HG02943 (cell line): ENCODE measurements around the gene ERCC3.
"Not testable (repeated sequence)": the region's sequence is repeated elsewhere in the genome, so short reads cannot be mapped to it uniquely, and the experiment has no call there.

ENCODE experiments used
- ATAC-seq: cut with Tn5 transposase; IDR thresholded peaks from one replicate; pipeline ENCODE4 v1.9.1; 2021; ENCODE audit warnings: mild to moderate bottlenecking, low read depth, moderate library complexity; ENCODE audit not compliant: unreplicated experiment

The ERCC3 gene

DNA sequence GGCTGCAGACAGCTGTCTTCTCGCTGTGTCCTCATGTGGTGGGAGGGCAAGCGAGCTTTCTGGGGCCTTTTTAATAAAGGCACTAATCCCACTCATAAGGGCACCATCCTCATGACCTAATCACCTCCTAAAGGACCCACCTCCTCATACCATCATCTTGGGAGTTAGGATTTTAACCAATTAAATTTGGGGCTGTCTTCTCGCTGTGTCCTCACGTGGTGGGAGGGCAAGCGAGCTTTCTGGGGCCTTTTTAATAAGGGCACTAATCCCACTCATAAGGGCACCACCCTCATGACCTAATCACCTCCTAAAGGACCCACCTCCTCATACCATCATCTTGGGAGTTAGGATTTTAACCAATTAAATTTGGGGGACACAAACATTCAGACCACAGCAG, 66.7 kb downstream of the ERCC3 start:
- ATAC-seq: not testable (repeated sequence)

DNA sequence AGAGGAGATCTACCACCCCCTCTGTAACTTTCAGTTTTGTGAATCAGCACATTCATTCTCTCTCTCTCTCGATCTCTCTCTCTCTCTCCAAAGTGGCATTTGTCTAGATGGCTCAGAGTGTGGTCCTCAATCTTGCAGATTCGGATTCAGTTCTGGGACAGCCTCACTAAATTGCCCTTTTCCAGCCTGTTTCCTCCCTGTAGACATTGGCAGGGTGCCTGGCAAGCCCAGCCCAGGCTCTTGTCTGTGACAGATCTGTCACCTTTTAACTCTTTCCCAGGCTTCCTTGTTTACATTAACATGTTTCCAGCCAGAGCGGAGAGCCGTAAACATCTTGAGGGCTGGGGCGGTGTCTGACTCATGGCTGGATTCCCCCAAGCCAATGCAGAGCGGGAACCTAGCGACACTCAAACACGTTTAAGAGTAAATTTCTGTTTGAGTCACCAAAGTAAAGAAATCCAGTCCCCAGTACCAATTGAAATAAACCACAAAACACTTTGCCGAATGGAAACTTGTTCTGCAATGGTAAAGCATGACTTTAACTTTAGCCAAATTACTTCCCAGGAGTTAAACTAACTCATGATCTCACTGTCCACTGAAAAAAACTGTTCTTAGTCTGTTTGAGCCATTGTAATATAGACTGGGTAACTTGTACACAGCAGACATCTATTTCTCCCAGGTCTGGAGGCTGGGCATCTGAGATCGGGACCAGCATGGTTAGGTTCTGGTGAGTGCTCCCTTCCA, 67.3 kb downstream of the ERCC3 start:
- no peak for ATAC-seq

DNA sequence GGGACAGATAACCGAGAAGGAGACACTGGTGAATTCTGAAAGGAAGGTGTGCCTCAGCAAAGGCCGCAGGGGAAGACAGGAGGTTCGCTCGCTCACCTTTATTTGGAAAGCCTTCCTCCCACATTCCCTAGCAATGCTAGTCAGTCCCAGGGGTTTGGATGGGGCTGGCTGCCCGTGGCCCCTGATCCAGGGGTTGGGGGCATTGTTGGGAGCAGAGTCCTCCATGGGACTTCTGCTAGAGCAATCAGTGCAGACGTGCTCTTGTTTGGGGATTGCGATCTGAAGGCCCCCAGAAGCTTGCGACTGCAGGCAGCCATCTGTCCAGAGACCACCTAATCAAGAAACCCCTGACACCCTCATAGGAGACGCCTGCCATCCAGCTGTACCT, 67.8 kb downstream of the ERCC3 start:
- no peak for ATAC-seq

DNA sequence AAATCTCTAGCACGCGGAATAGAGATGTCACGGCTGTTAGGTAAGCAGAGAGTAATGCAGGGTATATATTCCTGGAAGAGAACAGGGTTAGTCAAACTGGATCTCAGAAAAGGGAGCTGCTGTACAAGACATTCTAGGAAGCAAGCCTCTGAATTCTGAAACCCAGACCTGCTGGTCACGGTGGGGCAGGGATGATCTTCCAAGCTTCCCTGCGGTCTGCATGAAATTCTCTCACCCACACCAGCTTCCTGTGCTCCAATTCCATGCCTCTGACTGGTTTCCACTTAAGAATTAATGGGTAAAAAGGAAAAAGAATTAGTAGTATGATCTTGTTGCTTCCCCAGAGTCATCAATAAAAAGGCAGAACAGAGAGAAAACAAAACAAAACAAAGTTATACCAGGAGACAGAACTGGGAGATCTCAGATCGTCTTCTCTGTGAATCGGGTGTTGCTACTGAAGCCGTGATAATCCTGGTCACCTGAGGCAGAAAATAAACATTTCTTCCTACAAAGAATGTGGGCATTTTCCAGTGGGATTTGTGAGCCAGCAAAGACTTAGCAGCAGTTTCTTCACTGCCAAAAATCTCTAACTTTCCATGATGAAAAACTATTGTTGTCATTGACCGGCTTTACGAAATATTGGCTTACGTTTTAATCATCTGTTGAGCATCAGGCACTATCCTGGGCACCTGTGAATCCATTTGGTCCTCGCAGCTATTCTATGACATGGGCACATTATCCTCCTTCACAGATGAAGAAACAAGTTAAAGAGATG, 68.6 kb downstream of the ERCC3 start:
- no peak for ATAC-seq

DNA sequence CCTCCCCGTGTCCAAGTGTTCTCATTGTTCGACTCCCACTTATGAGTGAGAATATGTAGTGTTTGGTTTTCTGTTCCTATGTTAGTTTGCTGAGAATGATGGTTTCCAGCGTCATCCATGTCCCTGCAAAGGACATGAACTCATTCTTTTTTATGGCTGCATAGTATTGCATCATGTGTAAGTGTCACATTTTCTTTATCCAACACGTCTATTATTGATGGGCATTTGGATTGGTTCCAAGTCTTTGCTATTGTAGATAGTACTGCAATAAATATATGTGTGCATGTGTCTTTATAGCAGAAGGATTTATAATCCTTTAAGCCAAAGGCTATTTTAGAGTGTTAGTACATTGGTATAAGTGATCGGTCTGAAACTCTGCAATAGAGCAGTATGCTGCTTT, 69.8 kb downstream of the ERCC3 start:
- not testable (repeated sequence) for ATAC-seq

DNA sequence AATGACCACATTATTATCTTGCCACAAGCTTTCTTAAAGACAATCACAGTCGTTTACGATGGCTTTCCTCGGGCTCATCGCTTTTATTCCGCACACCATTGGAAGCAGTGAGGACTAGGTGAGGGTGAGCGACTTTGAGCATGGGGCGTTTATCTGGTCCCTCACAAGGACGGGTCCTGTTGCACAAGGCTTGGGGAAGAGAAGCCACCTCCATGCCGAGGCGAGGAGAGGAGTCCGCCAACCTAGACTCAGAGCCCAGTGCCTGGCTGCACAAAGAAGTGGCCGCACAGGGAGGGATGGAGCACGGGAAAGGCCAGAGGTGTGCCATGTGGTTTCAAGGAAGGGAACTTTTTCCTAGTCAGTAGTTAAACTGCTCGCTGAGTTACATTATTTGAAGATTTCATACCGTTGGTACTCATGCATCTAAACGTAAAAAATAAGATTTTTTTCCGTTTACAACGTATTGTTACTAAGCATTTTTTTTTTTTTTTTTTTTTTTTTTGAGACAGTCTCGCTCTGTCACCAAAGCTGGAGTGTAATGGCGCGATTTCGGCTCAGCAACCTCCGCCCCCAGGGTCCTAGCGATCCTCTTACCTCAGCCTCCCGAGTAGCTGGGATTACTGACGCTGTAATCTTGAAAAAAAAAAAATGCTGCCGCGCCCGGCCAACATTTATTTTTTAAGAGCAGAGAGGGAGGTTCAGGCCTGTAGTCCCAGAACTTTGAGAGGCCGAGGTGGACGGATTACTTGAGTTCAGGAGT, 73.0 kb downstream of the ERCC3 start:
- no peak for ATAC-seq

DNA sequence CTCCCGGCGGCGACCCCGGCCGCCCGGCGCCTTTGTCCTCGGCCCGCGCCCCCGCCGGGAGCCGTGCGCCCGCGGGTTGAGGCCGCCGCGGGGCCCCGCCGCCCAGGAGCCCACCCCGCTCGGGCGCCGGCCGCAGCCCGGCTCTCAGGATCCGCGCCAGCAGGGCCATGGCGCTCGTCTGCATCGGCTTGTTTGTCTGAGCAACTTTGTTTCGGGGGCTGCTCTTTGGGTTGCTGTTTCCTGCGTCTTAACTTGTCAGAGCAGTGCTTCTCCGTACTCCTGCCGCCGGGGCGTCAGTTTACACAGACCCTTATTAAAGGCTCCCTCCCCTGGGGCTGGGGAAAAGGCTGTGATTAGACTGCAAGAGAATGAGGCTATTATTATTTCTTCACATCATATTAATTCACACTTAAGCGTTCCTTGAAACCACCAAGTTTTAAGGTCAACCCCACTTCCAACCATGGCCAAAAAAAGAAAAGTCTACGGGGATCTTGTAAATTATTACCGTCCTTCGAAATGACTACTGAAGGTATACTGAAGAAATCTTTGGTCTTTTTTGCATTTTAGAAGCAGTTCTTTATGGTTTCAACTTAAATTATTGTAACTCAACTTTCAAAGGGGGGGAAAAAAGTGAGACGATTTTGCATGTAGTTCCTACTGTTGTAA, 73.7 kb downstream of the ERCC3 start, which contains the start of gene CYP27C1:
Gene CYP27C1 (minus strand): TSS at position 198 of the 666 bp plus-strand sequence. CDS start 29 bp downstream, at position 169.
- ATAC-seq: no peak

DNA sequence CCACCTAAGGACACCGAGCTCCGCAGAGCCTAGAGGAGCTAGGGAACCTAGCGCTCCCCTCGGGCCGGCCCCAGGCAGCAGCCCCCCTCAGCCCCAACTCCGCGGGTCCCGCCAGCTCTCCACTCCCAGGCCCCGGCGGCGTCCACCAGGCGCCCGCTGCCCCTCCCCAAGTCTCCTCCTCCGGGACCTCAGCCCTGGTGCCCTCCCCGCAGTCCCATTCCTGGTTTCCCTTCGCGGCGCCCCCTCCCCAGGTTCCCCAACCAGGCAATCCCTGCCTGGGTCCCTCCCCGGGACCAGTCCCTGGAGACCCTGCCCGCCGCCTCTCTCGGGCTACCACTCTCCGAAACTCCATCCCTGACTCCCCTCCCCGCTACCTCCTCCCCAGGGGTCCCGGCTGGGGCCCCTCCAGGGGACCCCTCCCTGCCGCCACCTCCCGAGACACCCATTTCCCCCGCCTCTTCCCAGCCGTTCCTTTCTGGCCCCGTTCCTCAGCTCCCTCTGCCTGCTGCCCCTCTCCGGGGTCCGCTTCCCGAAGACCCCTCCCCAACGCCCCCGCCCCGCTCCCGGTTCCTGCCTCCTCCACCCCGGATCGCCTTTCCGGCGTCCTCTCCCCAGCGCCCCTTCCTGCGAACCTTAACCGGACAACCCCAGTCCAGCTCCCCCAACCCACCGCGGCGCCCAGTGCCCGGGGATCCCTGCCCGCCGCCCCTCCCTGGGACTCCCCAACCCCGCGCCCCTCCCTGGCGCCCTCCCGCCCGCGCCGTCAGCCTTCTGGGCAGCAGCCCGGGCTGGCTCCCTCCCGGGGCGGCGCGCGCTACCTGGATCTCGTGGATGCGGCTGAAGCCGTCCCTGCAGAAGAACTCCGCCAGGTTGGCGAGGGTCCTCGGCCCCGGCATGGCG, 74.5 kb downstream of the ERCC3 start:
- no peak for ATAC-seq

DNA sequence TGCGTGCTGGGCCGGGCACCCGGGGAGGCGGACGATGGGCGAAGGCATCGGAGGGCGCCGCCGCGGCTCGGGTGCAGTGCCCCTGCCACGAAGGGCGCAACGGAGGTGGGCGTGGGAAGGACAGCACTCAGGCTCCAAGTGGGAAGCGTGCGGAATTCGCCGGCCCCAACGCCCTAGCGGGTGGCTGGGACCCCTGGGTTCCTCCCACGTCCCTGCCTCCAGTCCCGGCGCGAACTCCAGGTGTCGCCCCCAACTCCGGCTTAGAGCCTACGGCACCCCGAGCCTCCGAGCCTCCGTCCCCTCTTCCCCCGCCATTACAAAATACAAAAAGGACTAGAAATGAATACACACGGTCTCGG, 75.2 kb downstream of the ERCC3 start:
- ATAC-seq: no peak

DNA sequence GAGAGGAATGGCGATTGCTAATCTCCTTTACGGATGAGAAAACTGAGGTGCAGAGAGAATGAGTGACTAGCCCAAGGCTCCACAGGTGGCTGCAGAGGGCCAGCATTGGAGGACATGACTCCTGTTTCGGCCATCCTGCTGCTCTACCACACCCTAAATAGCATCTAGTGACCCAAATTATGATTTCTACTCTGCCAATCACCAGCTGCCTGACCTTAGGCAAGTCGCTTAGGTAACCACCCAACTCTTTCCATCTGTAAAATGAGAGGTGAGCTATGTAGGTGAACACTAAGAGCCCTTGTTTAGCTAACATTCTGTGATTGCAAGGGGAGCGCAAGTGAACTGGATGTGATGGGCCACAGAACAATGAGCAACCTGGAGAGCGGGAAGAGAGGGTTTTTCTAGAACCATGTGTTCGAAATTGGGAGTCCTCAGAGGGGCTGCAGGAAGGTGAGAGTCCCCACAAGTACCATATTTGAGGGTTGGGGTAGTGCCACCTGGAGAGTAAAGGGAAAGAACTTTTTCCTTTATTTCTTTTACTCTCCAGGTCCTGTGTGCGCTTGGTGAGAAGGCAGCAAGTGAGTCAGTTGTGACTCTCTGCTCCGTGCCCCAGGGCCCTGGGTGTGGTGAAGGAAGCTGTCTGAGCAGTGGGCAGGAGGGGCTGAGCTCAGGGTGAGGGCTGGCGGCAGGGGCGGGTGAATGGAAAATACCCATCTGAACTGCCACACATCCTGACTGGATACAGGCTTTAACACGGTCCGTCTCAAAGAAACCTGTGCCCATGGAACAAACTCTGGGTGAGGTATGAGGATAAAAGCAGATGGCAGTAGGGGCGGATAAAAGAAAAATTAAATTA, 76.2 kb downstream of the ERCC3 start:
- no peak for ATAC-seq

DNA sequence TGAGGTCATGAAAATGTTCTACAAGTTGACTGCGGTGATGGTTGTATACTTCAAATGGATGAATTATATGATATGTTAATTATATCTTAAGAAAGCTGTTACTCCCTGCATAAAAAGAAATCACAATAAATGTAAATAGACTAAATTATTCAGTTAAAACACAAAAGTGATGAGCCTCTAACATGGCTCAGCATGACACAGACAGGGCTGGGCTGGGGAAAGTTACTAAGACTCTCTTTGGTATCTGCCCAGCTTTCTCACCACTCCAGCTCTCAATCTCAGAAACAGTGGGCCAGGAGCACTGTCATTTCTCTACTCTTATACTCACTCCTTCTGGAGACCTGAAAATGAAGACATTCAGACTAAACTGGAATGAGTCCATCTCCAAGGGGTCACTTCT, 77.4 kb downstream of the ERCC3 start:
- no peak for ATAC-seq

DNA sequence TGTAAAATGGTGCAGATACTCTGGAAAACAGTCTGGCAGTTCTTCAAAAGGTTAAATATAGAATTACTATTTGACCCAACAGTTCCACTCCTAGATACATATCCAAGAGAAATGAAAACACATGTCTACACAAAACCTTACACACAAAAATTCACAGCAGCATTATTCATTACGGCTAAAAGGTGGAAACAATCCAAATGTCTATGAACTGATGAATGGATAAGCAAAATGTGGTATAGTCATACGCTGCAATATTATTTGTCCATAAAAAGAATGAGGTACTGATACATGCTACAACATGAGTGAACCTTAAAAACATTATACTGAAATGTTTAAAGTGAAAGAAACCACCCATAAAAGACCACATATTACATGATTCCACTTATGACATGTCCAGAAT, 77.8 kb downstream of the ERCC3 start:
- no peak for ATAC-seq

DNA sequence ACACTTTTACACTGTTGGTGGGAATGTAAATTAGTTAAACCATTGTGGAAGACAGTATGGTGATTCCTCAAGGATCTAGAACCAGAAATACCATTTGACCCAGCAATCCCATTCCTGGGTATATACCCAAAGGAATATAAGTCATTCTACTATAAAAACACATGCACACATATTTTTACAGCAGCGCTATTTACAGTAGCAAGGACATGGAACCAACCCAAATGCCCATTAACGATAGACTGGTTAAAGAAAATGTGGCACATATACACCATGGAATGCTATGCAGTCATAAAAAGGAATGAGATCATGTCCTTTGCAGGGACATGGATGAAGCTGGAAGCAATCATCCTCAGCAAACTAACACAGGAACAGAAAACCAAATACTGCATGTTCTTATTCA, 79.7 kb downstream of the ERCC3 start:
- ATAC-seq: not testable (repeated sequence)

DNA sequence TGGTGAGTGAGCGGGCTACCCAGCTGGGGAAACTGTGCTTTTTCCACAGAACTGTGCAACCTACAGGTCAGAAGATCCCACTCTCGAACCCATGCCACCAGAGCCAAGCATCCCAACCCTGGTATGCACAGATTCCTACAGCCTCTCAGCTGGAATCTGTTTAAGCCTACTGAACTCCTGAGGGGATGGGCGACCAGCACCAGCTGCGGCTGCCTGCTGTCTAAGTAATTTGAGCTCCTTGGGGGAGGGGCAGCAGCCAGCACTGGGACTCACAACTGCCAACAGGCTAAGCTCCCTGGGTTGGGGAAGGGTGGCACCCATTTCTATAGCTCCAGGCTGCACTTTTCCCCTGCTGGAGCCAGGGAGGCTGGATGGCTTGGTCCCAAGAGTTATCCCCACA, 85.6 kb downstream of the ERCC3 start:
- ATAC-seq: no peak
